SK-N-MC (cell line): Measurements from ENCODE around the gene ETF1.

Experiments
- DNase-seq: peaks from one replicate; pipeline ENCODE4 v3.0.0-alpha.2; 2011; ENCODE audit warnings: low read depth, low spot score
- H3K27ac ChIP-seq: fragments of 200-600 bp; sonication (generic); 2 replicates; pipeline ENCODE4 v1.5.1; 2016; ENCODE audit warnings: mixed run types
- H3K36me3 ChIP-seq: fragments of 200-600 bp; sonication (generic); 2 replicates; pipeline ENCODE4 v1.6.1; 2017; ENCODE audit warnings: antibody characterized with exemption, low read length, mixed read lengths; ENCODE audit not compliant: insufficient read depth
- H3K4me3 ChIP-seq: fragments of 200-600 bp; sonication (generic); 2 replicates; pipeline ENCODE4 v1.5.1; 2016
- H3K9ac ChIP-seq: fragments of 200-600 bp; sonication (generic); 2 replicates; pipeline ENCODE4 v1.8.0; 2017; ENCODE audit warnings: mixed run types, mixed read lengths; ENCODE audit not compliant: insufficient read length
- H3K9me3 ChIP-seq: fragments of 200-600 bp; sonication (generic); 2 replicates; pipeline ENCODE4 v1.6.1; 2017; ENCODE audit warnings: low read depth, mild to moderate bottlenecking, antibody characterized with exemption, low read length, moderate library complexity, mixed read lengths
- EZH2 ChIP-seq: fragments of 200-600 bp; sonication (generic); IDR thresholded peaks from one replicate; pipeline ENCODE4 v1.6.1; 2017; ENCODE audit warnings: antibody characterized with exemption
- FOXP2 ChIP-seq: optimal IDR thresholded peaks from 2 replicates; pipeline ENCODE3; 2011; ENCODE audit warnings: mild to moderate bottlenecking, moderate library complexity; ENCODE audit not compliant: insufficient read depth; ENCODE audit errors: extremely low read length, control extremely low read depth
- POLR2AphosphoS5 ChIP-seq: IDR thresholded peaks from 2 replicates; pipeline ENCODE4 v1.6.1; 2012; ENCODE audit warnings: mild to moderate bottlenecking, low read depth, low read length, borderline replicate concordance

The ETF1 gene

GRCh38 chr5:138470322-138471051 is 72.5 kb downstream of the ETF1 start:
- no peaks in the 10 kb centered on the region for H3K36me3 ChIP-seq
- TF ChIP-seq POLR2AphosphoS5 (no peak; the same call in 1 of the 2 replicates), FOXP2 (no peak), EZH2 (no peak)
- no peak overlapping the region for H3K9ac ChIP-seq
- H3K9me3 ChIP-seq, result no peaks in the 10 kb centered on the region
- H3K4me3 ChIP-seq, result no peak overlapping the region
- DNase-seq, result no peak
- no peak overlapping the region for H3K27ac ChIP-seq

- TF ChIP-seq EZH2, result no peak
- TF ChIP-seq FOXP2, result no peak
- TF ChIP-seq POLR2AphosphoS5, result no peak; the same call in 1 of the 2 replicates
- no peak overlapping the region for H3K9ac ChIP-seq
- no peaks in the 10 kb centered on the region for H3K36me3 ChIP-seq
- H3K27ac ChIP-seq, result no peak overlapping the region
- no peak overlapping the region for H3K4me3 ChIP-seq
- no peaks in the 10 kb centered on the region for H3K9me3 ChIP-seq
- DNase-seq, result no peak
Observed at GRCh38 chr5:138469540-138470321, 73.3 kb downstream of the ETF1 start.

- no peak overlapping the region for H3K4me3 ChIP-seq
- H3K36me3 ChIP-seq, result no peaks in the 10 kb centered on the region
- H3K9ac ChIP-seq, result no peak overlapping the region
- TF ChIP-seq FOXP2 (no peak), POLR2AphosphoS5 (0 out of 2 replicates have a peak, but pooled peaks have one; percentile 5)
- DNase-seq, result no peak
- H3K27ac ChIP-seq, result no peak overlapping the region
- no peaks in the 10 kb centered on the region for H3K9me3 ChIP-seq
Observed at GRCh38 chr5:138468966-138469539, 74.0 kb downstream of the ETF1 start.

- H3K9me3 ChIP-seq, result no peaks in the 10 kb centered on the region
- no peak for DNase-seq
- no peak overlapping the region for H3K4me3 ChIP-seq
- H3K36me3 ChIP-seq, result no peaks in the 10 kb centered on the region
- H3K9ac ChIP-seq, result no peak overlapping the region
- TF ChIP-seq POLR2AphosphoS5 (no peak), FOXP2 (no peak), EZH2 (no peak)
- no peak overlapping the region for H3K27ac ChIP-seq
Observed at GRCh38 chr5:138468133-138468965, 74.7 kb downstream of the ETF1 start.

- no peak for TF ChIP-seq POLR2AphosphoS5
- TF ChIP-seq EZH2, result no peak
- TF ChIP-seq FOXP2, result no peak
- Histone ChIP-seq H3K9ac (no peak overlapping the region), H3K36me3 (no peaks in the 10 kb centered on the region), H3K9me3 (no peaks in the 10 kb centered on the region), H3K27ac (no peak overlapping the region), H3K4me3 (no peak overlapping the region)
- DNase-seq, result no peak
Observed at GRCh38 chr5:138467711-138468132, 75.3 kb downstream of the ETF1 start.

GRCh38 chr5:138466900-138467710 is 75.9 kb downstream of the ETF1 start:
- Histone ChIP-seq H3K36me3 (no peaks in the 10 kb centered on the region), H3K9ac (no peak overlapping the region), H3K4me3 (no peak overlapping the region), H3K27ac (no peak overlapping the region), H3K9me3 (no peaks in the 10 kb centered on the region)
- TF ChIP-seq EZH2 (no peak), FOXP2 (no peak), POLR2AphosphoS5 (no peak)
- DNase-seq, result no peak

- DNase-seq, result no peak
Observed at GRCh38 chr5:138466125-138466899, 76.7 kb downstream of the ETF1 start.

More at GRCh38 chr5:138466125-138466899, 76.7 kb downstream of the ETF1 start:
- no peak overlapping the region for H3K27ac ChIP-seq
- H3K36me3 ChIP-seq, result no peaks in the 10 kb centered on the region
- TF ChIP-seq POLR2AphosphoS5 (no peak), FOXP2 (no peak), EZH2 (no peak)
- H3K9me3 ChIP-seq, result no peaks in the 10 kb centered on the region
- peak overlapping the region; percentile 81 for H3K4me3 ChIP-seq
- no peak overlapping the region for H3K9ac ChIP-seq
